Stimulated activated CD8-positive, alpha-beta memory T cell treated with anti-CD3 and anti-CD28 coated beads, Interleukin-2, amount 100 ng/mL, for 1 hour (primary cell): ENCODE results near the gene RGS21.
"Not testable (repeated sequence)": the region's sequence is repeated elsewhere in the genome, so short reads cannot be mapped to it uniquely, and the experiment has no call there.

Experiments
- DNase-seq, 2 donors: peaks; one replicate each; pipeline ENCODE4 v3.0.0-alpha.2; 2020; ENCODE audit warnings: low read depth in 2 of 2

The RGS21 gene, protein sequence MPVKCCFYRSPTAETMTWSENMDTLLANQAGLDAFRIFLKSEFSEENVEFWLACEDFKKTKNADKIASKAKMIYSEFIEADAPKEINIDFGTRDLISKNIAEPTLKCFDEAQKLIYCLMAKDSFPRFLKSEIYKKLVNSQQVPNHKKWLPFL

DNA sequence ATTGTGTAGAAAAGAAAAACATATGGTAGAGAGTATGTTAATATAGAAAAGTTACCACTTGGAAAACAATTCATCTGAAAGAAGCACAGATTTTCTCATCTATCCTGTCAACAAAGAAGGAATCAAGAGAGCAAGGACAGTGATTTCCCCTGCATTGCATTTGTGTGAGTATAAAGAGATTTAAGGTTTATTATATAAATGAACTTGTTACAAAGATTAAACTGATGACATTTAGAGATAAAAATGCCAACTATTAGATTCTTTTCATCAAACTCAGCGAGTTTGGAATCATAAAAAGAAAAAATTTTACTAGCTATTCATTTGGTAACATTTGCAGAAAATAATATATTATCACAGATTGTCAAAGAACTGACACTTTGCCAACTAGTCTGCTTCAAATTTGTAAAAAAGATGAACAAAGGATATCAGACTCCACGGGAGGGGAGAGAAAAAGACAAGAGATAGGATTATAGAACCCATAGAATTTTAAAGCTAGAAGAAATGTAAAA, at the start of gene RGS21:
TSS of gene RGS21 (plus strand) at position 51 of the 509 bp plus-strand sequence. CDS start 26,045 bp downstream, outside the sequence.
- DNase-seq = no peak

DNA sequence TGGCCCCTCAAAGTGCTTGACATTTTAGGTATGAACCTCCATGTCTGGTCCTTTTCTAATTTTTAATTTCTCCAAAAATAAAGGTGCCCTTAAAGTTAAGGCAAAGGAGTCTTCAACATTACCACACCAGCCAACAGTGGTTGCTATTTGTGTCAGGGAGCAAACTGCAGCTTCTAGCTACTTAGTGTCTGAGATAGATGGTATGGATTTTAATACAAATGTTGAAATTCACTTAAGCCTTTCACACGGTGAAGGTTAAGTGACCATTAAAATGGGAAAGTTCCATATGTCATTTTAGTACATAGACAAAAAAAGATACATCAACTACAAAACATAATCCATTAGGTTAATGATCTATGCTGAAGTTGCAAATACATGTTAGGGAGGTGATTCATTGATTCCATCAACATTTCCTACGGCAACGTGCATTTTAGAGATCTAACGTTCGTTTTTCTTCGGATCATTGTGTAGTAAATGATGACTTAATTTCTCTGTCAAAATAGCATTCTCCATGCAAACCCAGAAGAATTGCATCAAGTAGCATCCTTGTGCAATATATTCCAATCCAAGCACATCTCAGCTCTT, 48.2 kb upstream of the RGS21 start:
- no peak for DNase-seq

DNA sequence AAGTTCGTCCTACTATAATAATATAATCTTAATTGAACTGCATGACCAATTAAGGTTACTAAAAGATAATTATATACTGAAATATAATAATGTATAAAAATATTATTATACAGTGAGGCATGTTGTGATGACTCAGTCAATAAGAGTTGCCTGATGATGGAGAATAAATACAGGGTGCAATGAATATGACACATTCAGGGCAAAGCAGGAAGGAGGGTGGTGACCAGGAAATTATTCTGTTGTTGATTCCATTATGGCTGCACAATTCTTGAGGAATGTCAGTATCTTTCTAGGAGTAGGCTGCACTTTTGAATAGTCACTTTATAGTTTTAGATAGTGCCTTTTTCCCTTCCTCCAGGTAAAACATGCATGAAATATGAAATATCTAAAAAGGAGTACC, 46.4 kb upstream of the RGS21 start:
- no peak for DNase-seq

DNA sequence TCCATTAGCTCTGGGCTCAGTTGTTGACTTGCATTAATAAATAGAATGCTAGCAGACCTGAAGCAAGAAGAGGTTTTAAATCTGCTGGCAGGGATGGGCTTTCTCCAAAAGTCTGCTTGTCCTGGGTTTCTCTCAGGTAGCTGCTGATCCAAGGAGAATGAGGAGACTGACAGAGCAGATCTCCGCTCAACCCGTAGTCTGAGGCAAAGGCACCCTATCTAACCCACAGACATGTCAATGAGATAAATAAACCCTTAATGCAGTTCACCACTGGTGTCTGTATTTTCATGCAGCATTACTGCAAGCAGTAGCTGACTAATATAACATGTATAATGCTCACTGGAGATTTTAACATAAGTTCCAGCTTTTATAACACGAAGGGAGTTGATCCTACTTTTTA, 44.1 kb upstream of the RGS21 start:
- no peak for DNase-seq

DNA sequence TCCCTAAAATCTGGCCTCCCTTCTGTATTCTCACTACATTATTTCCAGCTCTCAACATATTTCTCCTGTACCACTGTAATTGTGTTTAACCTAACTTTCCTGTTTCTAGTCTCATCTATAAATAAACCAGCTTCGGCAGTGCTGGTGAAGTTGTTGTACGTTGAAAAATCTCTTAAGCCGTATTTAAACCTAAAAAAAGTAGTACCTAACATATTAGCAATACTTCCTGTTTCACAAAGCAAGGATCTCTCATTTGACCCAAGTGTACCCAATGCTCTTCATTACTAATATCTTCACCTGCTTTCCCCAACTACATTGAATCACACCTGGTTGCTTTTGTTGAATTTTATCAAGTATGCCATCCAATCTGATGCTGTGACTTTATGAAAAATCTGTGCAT, 42.2 kb upstream of the RGS21 start:
- no peak for DNase-seq

DNA sequence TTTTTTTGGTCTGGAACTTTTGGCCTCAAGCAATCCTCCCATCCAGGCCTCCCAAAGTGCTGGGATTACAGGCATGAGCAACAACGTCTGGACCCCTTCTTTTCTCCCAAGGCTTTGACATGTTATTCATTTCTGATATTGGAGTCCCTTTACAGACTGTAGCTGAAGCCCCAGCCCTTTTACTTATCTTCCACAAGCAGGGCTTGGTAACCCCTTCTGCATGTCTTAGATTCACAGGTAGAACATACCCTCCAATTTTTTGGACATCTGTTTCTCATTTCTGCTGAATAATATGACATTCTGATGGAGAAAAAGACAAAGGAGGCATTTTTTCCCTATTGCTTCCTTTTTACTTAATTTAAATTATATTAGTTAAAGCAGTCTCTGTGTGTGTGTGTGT, 39.2 kb upstream of the RGS21 start:
- DNase-seq = no peak

DNA sequence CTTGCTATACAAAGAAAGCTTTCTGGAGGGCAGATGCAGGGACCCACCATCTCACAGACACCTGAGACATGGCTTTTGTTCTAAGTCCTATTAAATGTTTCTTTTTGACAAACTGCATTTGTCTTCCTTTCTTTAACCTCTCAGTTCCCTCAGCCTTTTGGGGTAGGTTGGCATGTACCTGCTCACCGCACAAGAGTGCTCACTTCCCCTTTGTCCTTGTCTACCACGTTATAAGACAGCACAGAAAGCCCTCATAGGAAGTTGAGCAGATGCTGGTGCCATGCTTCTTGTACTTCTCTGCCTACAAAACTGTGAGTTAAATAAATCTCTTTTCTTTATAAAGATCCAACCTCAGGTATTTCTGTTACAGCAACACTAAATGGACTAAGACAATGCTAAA, 31.9 kb upstream of the RGS21 start:
- no peak for DNase-seq

DNA sequence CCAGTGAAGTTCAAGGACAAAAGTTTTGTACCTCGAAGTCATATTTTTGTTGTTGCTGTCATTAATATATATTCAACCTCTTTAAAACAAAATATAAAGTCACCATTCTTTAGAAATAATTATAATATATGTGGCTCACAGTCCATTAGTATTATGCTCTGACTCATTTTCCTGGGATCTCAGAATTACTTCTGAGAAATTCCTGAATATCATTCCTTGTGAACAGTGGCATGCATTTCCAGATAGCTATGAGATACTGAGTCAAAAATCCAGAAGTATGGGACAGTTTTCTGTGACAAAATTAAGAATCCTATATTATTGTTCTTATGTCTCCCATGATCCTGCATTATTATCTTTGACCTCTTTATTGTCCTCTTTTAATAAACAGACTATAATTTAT, 13.8 kb upstream of the RGS21 start:
- DNase-seq = no peak

DNA sequence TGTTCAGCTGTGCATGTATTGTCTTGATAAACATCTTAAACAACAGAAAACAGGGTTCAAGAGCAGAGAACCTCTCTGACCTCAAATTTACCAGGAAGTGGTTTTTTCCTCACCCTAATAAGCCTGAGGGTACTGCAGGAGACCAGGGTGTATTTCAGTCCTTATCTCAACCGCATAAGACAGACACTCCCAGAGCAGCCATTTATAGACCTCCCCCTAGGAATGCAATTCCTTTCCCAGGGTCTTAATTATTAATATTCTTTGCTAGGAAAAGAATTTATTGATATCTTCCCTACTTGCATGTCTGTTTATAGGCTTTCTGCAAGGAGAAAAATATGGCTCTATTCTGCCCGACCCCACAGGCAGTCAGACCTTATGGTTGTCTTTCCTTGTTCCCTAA, 8.5 kb upstream of the RGS21 start:
- not testable (repeated sequence) for DNase-seq

DNA sequence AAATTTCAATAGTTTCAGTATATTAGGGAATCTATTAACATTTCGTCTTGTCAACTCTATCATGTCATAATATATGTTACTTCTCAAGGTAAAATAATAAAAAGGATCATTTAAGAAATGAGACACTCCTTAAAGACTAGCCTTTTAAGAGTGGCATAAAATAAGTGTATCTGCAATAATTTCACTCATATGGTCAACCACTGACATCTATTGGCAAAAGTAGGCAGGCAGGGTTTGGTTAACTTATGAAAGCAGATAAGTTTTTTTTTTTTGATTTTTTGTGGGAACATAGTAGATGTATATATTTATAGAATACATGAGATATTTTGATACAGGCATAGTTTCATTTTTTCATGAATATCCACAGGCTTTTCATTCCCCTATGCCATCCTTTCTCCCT, 5.5 kb upstream of the RGS21 start:
- DNase-seq = no peak

DNA sequence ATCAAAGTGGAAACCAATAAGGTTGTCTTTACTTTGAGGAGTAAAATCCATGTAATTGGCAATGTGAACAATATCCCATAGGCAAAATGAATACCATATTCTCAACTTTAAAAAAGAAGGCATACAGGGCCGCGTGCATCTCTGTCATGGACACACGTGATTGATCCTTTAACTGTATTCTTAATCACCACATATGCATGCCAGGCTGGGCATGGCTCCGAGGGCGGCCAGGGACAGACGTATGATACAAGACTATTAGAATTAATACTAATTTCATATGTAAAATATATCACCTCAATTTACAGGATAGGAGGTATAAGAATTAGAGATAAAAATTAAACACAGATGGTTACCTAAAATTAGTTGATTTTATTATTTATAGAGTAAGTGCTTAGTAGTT, 11.2 kb downstream of the RGS21 start:
- no peak for DNase-seq

DNA sequence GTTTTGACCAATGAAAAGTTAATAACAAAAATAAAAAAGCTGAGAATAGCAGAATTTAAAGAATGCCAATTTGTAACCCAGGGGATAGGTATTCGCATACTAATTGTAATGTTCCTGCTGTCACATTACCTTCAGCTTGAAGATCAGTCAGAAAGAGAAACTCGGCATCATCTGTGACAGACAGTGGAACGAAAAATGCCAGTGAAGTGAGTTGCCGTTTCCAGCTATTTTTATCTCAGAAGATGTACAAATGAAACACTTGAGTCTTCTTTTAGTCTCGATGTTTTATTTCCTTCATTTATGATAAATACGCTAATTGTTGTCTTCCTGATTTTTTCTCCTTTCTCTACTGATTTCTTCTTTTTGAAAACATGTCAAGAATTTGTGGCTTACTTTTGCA, 26.1 kb downstream of the RGS21 start:
- DNase-seq = no peak

DNA sequence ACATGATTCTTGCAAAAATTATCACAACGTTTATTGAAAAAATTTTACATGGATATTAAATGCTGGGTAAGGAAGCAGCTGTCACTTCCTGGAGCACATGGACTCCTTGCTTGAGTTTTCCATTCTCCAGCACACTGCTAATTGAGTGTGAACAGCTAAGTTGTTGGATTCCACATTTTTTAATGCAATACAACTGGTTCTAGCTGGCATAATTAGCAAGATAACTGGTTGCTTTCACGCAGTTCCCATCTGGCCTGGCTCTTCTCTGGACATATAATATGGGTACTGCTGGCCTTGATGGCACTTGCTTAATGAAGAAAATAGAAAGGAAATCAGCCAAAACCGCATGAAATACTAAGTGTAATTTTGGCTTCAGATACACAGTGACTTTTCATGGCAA, 26.6 kb downstream of the RGS21 start:
- DNase-seq = no peak

DNA sequence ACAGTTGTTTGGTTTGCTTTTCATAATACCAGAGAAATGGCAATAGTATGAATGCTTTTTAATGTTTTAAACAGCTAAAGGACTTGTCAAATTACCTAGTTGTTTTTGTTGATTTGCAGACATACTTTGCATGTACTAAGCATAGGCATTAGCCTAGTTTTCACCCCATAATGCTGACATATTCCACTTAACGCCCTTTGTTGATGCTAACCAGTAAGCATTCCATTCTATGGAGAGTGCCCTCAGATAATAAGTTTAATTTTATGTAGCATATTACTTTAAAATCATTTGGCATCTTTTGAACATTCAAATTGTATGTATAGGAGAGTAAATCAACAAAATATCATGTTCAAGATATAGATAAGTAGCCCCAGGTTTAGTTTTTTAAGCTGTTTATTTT, 32.5 kb downstream of the RGS21 start:
- DNase-seq = no peak

DNA sequence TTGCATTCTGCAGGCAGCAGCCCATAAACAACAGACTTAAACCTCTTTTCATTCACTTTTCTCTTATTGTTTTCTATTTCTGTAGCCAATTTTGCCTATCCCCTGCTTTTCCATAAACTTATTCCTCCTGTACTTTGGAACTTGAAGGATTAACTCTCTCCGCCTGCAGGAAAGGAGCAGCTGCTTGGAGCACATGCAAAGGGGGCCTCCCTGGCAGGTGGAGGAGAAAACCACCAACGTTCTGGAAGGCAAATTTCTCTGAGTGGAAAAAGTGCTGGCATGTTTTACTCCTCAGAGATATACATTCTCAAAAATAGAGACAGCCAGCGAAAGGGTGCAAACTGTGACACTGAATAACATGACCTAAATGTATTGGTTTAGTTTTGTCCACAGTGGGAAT, 33.6 kb downstream of the RGS21 start:
- DNase-seq = no peak

DNA sequence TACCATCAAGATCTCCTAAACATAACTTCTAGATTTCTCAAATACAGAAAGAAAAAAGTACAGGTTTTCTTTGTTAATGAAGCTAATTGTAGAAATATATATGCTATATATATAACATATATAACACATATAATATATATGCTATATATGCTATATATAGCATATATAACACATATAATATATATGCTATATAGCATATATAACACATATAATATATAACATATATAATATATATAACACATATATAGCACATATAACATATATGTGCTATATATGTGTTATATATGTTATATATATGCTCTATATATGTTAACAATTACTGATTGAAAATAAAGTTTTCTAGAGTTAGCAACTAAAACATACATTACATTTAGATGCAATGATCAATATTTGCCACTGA, 34.8 kb downstream of the RGS21 start:
- DNase-seq = no peak

DNA sequence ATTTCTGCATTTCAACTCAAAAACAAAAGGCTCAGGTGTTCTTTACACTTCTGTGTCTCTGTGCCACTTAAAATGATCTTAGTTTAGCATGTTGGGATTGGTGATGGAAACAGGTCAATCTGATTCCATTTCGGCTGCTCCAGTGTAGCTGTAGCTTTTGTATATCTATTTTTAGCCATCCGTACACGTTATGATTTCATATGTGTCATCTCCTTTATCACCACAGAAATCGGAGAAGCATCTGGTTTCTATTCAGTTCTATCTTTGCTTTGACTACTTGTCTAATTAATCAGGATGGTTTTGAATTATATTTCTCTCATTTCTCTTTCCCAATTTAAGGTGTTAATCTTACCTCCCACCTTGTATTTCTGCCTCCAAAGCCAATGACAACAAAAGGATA, 41.1 kb downstream of the RGS21 start:
- no peak for DNase-seq

DNA sequence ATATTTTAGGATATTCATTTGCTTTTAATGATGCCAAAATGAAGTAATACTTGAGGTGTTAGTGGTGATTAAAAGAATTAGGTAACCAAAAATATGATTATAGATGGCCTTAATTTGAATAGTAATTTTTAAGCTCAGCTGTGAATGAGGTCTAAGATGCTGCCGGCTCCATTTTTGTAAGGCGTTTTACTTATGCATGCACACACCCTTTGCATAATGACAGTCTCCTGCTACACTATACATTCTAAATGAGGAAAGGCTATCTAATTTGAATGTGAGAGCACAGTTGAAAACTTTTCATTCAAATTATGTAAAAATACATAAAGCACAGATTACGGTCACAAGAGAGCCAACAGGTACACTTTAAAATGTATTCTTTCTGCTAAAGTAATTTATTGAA, 41.6 kb downstream of the RGS21 start:
- DNase-seq = no peak

DNA sequence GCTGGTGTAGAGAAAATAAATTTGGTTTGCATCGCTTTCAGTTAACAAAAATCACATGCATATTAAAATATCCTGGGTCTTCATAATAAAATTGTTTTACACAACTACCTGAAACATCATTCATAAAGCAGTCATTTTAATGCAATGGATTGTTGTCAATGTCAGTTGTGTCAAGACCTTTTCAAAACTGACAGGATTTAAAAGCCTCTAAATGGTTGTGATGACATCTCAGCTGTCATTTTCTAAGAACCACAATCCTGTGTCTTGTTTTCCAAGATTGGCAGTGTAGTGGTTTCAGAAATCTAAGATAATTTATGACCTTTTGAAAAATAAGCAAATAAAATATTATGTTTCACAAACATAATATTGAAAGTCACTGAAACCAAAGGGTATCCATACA, 42.0 kb downstream of the RGS21 start:
- DNase-seq = no peak

DNA sequence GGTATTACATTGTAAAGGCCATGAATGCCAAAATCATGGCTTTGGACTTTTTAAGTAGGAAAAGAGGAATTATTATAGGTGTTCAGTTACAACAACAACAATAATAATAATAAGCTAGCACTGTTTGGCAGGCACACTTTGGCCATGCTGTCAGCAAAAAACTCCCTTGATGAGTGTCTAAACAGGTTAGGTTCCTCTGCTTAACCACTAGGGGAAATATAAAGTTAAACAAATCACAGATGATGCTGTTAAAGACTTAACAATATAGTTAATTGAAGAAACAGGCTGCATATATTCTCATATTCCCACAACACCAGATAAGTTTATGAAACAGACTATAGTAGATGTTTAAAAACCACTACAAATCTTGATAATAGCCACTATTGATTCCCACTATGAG, 46.4 kb downstream of the RGS21 start:
- no peak for DNase-seq

DNA sequence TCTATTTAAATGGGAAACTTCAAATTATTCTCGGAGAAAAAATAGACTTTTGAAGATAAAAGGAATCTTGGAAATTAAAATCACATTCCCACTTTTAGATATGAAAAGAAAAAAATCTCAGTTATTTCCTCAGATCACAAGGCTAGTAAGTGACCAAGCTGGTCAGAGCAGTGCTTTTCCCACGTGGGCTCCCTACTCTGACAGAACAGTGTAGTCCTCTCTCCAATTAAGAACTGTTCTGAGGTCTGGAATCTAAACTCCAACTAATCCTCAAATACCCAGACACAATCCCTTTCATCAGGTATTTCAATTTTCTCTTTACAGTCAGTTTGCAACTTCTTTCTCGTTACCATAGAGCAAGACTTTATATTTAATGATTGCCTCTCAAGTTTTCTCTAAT, 50.6 kb downstream of the RGS21 start:
- no peak for DNase-seq

DNA sequence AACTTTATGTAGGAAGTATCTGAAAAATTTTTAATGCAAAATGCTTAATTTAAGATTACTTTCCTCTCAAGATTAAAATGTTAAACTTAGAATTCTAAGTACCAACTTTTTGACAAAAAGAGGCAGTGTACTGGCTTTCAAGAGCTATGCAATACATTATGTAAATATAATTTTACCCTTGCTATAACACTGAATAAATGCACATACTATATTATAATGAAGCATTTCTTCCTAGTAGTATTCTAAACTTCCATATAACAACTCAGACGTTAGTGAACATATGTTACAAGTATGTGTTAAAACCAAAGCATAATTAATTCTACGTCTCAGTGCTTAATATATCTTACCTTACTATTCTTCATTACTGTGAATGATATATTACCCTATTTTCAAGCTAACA, 58.5 kb downstream of the RGS21 start:
- no peak for DNase-seq

DNA sequence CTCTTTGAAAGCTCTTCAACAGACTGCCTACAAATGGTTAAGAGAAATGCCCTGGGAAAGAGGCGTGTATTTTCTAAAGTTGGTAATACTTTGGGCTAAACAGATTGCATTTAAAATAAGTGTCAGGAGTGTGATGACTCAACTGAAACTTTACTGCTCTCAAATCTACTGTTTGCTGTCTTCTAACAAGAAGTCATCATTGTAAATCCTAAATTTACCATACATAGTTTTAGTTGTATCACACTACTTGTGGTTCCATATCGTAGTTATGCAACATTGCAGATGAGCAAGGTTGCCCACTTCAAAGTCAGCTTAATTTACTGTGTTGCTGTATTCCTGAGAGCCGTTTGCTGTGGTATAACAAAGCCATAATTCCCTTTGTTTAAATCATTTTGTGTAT, 59.6 kb downstream of the RGS21 start:
- no peak for DNase-seq

DNA sequence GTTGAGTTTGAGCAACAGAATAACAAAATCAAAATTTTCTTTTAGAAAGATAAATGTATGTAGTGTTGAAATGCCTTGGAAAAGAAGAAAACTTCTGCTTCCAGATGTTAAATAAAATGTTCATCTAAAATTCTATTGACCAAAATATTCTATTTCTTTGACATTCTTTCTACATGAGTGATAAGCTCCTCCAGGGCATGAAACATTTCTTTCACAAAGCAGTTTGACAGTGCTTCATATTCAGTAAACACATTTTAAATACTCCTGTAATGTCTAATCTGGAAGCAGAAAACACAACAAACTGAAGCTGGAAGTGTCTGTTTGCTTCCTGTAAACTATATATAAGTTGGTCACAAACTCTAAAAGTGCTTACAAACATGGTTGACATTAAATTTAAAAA, 61.5 kb downstream of the RGS21 start:
- DNase-seq = no peak
